Endothelial cell of umbilical vein (primary cell): Measurements from ENCODE around the gene SEZ6.

ENCODE experiments used
- CTCF ChIP-seq, 2 donors: IDR thresholded peaks; 1 replicate in 1 of 2; 2 replicates in 1 of 2; pipeline ENCODE4 v1.5.1; 2011; ENCODE audit warnings: low read length in 2 of 2, mild to moderate bottlenecking in 2 of 2, moderate library complexity in 2 of 2, control low read depth in 1 of 2, inconsistent platforms in 1 of 2, low read depth in 1 of 2; ENCODE audit not compliant: insufficient read depth in 1 of 2; ENCODE audit errors: extremely low read depth in 1 of 2
- GATA2 ChIP-seq: IDR thresholded peaks from 2 replicates; pipeline ENCODE4 v1.7.0; 2011; ENCODE audit warnings: low read depth, mild to moderate bottlenecking, moderate library complexity, mixed read lengths, low read length; ENCODE audit not compliant: insufficient read length, insufficient read depth
- MYC ChIP-seq: IDR thresholded peaks from one replicate; pipeline ENCODE4 v1.6.1; 2011; ENCODE audit warnings: mild to moderate bottlenecking, low read depth, low read length
- POLR2A ChIP-seq: IDR thresholded peaks from 2 replicates; pipeline ENCODE4 v1.6.1; 2012; ENCODE audit warnings: low read depth, mild to moderate bottlenecking, control low read depth, low read length
- POLR2AphosphoS5 ChIP-seq: IDR thresholded peaks from 2 replicates; pipeline ENCODE4 v1.6.1; 2012; ENCODE audit warnings: low read depth, mild to moderate bottlenecking, control low read depth, low read length, moderate library complexity; ENCODE audit not compliant: insufficient read depth

DNA sequence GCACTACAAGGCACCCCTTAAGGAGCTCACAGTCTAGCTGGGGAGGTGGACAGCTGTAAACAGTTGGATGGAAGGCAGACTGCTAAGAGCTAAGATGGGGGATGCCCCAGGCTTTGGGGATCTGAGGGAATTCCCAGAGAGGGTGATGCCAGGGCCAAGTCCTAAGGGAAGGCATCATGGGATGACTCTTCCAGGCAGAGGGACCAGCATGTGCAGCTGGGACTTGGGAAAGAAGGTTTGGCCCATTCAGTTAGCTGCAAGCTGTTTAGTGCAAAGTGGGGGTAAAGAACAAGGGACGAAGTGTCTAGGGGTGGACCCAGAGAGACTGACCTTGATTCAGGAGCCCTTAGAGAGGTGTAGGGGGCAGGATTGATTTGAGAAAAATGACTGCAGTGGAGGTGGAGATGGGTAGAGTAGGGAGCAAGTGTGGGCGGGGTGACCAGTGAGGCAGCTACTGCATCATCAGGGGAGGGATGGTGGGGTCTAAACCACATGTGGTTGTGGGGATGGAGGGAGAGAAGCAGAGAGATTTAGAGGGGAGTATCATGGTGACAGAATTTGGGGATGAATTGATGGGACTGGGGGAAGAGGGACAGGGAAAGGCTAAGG is 27.4 kb downstream of the SEZ6 start:
- TF ChIP-seq CTCF (IDR thresholded peaks at IDR 0.05; ENCODE audit: extremely low read depth in 1 of 2, insufficient read depth in 1 of 2, low read depth in 1 of 2, low read length in 2 of 2) (no peak), POLR2AphosphoS5 (no peak), MYC (no peak), POLR2A (no peak), GATA2 (no peak)
